Cortex of kidney (tissue), 1 donor: ENCODE results near the gene CDH4.

Source experiments
- DNase-seq: peaks from one replicate; lab custom pipeline; 2025; lab: John Stamatoyannopoulos, UW

CDH4 gene

DNA sequence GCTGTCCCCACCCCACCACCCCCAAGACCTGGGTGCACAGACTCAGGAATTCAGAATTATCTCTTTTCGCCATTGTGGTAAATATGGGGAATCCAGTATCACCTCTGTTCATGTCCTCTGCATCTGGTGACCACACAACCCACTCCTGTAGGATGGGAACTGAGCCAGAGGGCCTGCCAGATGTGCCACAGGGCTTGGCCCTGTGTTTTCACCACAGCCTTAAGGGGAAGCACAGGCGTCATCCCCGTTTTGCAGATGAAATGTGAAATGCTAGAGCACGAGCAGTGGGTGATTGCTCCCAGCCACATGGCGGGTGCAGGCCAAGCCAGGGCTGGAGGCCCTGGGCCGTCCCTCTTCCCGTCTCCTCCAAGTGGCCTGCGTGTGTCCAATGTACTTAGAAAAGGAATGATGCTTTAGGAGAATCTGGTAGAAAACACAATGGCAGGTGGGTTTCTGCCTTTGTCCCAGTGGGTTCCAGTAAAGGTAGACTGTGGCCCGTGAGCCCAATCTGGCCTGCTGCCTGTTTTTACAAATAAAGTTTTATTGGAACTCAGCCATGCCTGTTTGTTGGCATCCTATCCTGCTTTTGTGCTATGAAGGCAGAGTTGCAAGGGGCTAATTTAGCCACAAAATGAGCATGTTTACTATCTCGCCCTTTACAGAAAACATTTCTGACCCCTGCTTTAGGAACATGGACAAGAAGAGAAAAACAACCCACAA lies 309.2 kb downstream of the CDH4 start:
- no peak for DNase-seq

DNA sequence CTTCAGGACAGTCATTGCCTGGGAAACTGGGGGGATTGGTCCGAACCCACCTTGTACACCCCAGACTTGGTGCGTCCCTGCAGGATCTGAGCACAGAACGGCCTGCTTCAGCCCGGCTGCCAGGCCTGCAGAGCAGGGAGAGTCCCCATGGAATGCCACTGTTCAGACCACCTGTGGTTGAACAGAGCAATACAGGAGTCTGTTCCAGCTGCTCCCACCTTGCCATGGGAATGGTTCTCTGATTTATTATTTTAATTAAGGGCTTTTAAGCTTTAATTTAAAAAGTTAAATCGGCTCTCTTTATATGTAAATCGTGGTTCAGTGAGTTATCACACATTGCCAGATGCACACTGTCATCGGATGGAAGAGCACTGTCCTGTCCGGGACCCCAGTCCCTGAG lies 310.4 kb downstream of the CDH4 start:
- no peak for DNase-seq

DNA sequence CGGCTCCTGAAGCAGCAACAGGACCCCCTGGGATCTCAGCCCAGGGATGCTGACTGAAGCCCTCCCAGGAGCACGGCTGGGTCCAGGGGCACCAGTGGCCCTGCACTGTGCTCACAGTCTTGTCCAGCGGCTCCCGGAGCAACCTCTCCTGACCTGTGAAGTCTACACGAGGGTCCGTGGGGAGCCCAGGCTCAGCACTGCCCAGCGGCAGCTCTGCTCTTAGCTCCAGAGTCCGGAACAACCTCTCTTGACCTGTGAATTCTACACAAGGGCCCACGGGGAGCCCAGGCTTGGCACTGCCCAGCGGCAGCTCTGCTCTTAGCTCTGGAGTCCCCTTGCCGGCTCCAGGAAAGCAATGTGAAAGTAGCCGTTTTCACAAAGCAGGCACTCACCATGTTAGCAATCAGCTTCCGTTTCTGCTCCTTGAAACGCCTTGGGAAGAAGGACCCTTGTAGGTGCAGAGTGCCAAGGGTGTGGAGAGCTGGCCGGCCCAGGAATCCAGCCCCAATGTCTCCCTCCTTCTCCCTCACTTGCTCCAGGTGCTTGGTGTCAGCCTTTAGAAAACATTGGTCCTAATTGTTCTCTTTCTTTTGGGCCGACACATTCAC lies 310.9 kb downstream of the CDH4 start:
- no peak for DNase-seq

DNA sequence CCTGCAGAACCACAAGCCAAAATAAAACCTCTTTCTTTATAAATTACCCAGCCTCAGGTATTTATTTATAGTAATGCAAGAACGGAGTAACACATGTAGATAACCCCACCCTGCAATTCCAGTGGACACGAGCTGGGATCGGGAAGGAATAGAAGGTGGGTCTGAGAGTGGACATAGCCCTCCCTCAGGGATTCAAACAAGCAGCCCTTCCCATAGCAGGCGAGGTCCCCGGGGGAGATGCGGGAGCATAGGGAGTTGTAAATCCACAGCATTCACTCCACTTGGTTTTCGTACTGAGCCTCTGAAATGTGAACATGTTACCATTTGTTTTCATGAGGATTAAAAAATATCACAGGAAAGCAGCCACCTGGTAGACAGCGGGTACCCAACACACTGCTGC lies 312.6 kb downstream of the CDH4 start:
- no peak for DNase-seq

DNA sequence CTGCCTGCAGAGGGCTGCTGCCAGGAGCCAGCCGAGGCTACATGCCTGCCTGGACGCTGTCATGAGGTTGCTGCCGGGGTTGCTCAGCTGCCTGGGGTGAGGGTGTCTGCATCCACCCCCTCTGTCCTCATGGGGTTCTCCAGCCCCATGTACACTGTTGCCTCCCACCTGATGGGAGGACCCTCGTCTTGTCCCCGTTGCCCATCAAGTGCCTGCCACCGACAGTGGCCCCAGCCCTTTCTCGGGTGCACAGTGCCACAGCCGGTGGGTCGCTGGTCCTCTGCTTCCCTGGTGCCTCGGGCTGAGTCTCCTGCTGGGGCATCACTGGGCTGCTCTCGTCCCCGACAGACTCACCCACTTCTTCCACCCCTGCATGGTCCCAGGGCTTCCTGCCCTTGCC lies 313.7 kb downstream of the CDH4 start:
- no peak for DNase-seq

DNA sequence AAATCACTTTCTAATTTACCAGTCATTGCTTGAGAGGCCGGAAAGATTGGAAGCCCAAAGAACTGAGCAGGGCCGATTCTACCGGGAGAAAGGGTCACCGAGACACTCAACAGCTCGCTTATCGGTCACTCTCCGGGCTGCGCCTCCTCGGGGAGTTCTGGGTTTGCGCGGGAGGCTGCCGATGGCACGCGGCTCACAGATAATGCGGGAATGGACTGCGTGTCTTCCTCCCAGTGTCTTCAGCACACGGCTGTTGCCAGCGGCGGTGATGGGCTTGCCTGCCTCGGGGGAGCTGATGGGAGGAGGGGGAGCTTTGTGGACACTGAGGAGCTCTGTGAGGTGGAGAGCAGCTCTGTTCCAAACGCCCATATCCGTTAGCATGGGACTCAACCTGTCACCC lies 314.6 kb downstream of the CDH4 start:
- no peak for DNase-seq

DNA sequence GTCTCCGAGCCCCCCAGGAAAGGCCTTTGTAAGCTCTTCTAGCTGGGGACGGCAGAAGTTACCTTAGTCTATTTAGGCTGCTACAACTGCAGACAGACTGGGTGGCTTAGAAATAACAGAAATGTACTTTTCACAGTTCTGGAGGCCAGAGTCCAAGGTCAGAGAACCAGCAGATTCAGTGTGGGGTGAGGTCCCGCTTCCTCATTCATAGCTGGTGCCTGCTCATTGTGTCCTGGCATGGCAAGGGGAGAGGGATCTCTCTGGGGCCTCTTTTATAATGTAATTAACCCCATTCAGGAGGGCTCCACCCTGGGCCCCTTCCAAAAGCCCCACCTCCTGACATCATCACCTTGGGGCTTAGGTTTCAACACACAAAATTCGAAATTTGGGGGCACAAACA lies 315.1 kb downstream of the CDH4 start:
- no peak for DNase-seq

DNA sequence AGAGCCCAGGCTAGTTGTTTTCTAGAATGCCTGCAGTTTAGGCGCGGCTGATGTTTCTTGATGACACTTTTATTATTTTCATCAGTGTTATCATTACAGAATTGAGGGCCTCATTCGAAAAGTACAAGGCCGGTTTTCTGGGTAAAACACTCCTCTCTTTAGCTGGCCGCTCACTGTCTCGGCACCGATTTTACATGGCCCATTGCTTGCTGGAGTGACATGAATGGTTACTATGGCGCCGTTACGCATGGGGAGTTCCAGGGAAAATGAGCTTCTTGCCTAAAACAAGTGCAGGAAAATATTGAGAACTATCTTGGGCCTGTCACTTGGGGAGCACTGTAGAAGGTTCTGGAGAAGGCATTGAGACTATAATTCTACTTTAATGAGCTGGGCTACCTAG lies 317.8 kb downstream of the CDH4 start:
- DNase-seq, result no peak

DNA sequence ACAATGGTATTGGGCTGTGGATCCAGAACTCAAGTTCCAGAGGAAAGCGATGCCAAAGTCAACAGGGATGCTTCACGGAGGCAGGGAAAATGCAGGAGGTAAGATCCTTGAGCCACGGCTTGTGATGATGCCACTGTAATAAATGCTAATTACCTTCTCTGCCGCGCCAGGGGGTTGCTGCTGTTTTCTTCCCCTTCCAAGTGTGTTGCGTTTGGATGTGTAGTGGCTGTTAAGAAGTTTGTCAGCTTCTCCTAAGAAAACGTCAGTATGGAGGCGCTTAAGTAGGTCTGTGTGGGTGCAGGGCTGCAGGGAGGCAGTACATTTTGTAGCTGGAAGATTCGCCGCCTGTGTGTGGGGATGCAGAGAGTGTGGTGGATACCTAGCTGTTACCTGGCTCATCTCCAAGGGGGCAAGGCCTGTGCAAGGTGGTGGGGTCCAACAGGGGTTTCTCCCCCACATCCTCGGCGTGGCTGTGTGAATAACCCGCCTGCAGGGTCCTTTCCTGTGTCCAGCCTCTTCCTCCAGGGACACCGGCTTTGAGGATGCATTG lies 318.7 kb downstream of the CDH4 start:
- DNase-seq, result no peak

DNA sequence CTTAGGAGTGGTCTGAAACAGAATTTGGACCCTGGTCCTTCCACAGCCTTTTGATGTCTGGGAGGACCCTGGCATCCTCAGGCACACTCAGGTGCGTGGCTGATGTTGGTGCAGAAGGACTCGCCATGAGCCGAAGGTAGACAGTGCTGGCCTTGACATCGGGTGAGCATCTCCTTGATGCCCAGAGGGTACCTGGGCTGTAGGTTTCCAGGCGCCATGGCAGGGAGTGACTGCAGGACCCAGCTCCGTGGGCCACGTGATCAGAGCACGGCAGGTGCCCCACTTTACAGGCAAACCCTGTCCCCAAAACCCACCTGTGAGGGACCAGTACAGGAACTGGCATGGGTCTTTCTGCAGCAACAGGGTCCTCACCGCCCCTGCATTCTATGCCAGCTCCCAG lies 319.2 kb downstream of the CDH4 start:
- no peak for DNase-seq

DNA sequence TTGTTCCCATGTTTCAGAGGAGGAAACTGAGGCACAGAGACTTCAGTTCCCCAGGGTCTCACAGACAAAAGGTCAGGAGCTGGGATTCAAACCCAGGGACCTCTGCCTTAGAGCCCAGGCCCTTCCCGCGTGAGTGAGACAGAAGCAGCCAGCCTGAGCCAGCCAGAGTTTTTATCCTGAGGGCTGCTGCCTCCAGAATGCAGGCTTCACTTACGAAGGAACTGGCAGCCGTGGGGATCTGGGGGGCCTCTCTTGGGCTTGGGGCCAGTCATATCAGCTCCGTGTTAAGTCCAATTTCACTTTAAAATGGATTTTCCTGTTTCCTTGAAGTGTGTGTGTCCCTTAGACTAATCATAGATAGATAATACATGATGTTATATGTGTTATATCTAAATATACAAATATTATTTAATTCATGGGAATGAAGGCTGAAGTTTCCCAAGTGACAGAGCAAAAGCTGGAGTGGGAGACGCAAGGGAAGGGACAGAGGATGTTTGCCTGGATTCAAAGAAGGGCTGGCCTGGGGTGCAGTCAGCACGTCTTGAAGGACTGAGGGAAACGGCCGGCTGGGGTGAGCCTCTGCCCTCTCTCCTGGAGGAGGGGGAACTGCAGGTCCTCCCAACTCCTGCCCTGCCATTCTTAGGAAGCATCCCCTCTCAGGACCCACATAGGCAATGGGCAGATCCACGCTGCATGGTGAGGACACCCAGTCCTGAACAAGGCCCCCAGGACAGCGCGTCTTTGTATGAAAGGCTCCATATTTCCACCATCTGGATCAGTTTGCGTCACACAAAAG lies 320.1 kb downstream of the CDH4 start:
- no peak for DNase-seq

DNA sequence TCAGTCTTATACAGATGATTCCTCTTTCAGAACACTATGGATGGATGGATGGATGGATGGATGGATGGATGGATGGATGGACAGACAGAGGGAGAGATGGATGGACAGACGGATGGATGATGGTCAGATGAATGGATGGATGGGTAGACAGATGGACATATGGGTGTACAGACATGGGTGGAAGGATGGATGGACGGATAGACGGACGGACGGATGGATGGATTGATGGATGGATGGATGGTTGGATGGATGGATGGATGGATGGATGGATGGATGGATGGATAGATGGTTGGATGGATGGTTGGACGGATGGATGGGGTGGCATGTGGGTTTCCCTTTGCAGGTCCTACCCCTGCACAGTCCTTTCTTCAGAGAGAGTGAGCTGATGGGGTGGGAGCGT lies 320.7 kb downstream of the CDH4 start:
- no peak for DNase-seq

DNA sequence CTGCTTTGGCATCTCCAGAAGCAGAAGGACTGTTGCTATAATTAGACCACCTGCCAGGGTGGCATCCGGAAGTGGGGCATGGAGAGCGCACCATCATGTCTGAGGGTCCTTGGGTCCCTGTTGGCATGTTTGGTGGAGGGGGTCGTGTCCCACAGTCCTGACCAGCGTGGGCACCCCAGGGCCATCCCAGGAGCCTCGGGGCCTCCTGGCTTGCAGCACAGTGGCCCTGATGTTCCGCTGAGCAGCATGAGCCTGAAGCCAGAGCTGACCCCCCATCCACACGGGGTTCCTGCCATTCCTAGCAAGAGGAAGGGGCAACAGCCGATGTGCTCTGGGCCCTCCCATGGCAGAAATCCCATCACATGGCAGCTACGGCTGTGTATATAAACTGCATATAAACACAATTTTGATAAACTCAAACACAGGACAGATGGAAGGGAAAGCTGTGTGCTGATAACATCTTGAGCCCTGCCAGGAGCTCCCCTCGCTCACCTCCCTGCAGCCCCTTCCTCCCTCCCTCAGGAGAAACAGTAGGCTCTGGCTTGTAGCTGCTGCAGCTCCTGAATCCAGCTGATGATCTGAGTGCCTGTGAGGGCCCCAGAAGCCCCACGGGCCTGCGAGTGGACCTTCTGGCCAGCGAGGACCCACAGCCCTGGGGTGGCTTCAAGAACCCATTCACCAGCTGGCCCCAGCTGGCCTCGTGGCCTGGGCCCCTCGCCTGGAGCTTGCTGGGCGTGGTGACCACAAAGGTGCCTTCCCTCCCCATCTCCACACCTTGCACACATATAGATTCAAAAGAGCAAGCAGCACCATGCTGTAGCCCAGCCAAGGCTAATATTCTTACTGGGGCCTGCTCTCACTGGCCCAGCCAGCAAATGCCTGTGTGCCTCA lies 321.6 kb downstream of the CDH4 start:
- DNase-seq, result no peak

DNA sequence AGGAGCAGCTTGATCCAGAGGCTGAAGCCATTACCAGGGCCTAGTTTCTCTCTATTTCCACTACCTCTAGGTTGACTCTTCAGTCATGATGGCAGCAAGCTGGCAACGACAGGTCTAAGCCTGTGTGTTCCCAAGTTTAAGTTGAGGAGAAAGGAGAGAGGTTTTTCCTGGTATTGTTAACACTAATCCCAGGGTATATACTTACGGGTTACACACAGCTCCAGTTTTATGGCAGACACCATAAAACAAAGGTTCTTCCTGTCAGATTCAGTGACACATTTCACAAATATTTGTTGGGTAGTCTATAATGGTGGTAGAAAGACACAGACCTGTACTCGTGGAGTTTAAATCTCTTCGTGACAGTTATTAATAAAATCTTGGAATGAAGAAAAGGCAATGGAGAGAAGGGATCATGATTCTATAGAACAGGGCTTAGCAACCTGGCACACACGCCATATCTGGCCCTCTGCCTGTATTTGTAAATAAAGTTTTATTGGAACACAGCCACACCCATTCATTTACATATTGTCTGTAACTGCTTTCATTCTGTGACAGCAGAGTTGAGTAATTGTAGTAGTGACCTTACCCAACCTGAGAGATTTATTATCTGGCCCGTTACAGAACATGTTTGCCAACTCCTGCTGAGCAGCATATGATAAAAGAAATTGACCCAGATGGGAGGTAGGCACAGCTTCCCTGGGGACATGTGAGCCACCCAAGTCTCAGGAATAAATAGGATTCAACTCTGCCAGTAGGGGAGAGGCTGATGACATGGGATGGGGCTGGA lies 323.3 kb downstream of the CDH4 start:
- no peak for DNase-seq

DNA sequence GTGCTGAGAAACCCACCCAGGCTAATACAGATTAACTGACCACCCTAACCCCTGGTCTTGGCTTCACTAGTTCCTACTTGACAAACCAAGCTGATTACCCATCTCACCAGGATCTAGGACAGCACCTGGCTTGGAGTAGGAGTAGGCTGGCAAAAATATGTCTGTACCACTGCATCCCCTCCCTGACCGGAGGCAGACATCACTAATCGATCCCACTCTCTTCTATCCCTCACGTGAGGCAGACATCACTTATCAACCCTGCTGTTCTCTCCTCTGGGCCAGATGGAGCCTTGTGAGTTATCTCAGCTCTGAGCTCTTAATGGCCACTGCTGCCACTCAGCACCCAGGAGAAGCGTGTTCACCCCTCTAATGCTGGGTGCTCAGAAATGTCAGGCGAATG lies 324.3 kb downstream of the CDH4 start:
- DNase-seq, result no peak

DNA sequence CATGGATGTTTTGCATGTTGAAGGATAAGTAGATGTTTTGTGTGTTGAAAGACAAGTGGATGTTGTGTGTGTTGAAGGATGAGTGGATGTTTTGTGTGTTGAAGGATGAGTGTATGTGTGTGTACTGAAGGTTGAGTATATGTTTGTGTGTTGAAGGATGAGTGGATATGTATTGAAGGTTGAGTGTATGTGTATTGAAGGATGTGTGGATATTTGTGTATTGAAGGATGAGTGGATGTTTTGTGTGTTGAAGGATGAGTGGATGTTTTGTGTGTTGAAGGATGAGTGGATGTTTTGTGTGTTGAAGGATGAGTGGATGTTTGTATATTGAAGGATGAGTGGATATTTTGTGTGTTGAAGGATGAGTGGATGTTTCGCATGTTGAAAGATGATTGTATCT lies 325.0 kb downstream of the CDH4 start:
- DNase-seq, result no peak

DNA sequence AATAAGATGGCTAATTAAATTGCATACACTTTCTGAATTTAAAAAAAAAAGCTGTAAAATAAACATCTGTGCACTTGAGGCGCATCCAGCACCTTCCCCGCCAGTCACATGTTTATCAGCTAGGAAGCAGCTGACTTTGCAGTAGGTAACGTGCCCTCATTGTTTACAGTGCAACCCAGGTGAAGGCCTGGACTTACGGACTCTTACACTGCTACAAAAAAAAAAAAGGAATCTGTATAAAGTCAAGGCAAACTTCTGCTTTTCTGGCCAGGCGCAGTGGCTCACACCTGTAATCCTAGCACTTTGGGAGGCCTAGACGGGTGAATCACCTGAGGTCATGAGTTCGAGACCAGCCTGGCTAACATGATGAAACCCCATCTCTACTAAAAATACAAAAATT lies 327.8 kb downstream of the CDH4 start:
- no peak for DNase-seq

DNA sequence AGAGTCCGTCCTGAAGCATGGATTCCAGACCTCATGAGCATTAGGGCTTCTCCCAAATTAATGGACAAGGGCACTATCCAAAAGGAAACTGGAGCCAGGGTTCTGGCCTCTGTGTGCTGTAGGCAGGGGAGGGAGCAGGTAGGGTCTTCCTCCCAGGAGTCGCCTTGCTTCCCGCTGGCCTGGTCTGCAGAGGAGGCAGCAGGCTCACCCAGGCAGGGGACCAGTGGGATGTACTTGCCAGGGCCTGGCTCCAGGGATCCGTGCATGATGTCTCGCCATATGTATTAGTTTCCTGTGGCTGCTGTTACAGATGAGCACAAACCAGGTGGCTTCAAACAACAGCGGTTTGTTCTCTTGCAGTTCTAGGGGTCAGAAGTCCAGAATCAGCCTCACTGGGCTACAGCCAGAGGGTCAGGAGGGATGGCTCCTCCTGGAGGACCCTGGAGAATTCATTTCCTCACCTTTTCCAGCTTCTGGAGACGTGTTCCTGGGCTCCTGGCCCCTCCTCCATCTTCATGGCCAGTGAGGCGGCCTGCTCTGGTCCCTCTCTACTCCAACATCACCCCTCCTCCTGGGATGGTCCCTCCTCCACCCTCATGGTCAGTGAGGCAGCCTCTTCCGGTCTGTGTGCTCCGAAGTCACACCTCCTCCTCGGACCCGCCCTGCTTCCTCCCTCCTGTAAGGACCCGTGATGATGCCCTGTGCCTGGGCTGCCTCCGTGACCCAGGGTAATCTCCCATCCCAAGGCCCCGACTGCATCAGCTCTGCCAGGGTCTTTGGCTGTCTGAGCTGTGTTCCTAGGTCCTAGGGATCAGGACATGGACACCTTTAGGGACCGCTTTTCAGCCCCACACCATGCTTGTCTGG lies 329.1 kb downstream of the CDH4 start:
- no peak for DNase-seq

DNA sequence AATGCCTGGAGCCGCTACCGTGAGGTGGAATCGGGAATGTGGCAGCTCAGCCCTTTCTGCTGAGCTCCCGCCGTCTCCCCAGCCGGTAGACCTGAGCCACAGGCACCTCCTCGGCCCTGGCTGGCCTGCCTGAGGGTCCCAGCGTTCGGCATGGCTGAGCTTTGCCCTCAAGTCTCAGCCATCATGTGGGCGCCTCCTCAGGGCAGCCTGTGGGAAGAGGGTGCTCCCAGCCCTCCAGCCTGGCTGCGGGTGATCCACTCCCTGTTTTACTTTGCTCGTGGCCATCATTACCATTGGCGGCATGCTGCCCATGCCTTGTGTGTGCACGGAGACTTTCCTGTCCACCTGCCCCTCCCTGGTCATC lies 329.7 kb downstream of the CDH4 start:
- DNase-seq, result no peak

DNA sequence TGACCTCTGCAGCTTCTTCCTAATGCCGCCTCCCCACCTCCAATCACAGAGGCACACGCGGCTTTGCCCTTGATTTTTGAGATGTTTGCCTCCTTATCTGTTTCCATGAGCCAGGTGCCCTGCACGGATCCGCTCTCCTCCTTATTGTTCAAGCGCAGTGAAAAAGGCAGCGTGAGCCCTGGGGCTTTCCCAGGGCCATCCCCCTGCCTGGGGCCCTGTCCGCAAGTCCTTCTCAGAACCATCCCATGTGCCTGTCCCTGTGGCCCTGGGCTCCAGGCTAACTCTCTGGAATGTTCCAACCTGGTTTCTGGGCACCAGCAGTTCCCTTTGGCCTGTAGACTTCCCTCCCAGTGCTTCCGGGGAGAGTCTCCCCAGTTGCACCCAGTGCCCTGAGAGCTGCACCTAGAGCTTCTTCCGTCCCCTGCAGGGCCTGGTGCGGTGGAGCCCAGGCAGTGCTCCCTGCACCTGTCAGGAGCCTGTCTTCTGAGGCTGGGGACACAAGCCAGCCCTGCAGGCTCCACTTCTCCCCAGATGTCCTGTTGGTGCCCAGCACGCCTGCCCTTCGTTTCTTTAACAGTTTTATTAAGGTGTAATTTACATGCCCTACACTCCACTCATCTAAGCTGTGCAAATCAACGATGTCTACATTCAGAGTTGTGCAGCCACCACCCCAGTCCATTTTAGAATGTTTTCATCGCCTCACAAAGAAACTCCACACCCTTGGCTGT lies 330.3 kb downstream of the CDH4 start:
- DNase-seq, result no peak
